Measurements from ENCODE around the gene MORF4L1.

The MORF4L1 gene

GRCh38 chr15:78922527-78922926 is 49.8 kb downstream of the MORF4L1 start:
- Histone ChIP-seq H3K4me1 (peaks cover 0 to 4% (median 0%) of the 10 kb centered on the region in 4 donors), H3K27ac (no peak overlapping the region), H3K9me3 (no peaks in the 10 kb centered on the region), H3K27me3 (no peaks in the 10 kb centered on the region), H3K4me3 (no peak overlapping the region), H3K36me3 (peaks cover 60 to 91% (median 86%) of the 10 kb centered on the region in 3 donors)
- no peak for DNase-seq
- TF ChIP-seq CTCF (IDR thresholded peaks at IDR 0.05) = no peak
- intact Hi-C loops (cut with DNase I; ENCODE audit: low total_unique reads) = no loop called here

GRCh38 chr15:78923015-78923414 is 50.3 kb downstream of the MORF4L1 start:
- H3K36me3 ChIP-seq = peaks cover 60 to 90% (median 85%) of the 10 kb centered on the region in 3 donors
- TF ChIP-seq CTCF (IDR thresholded peaks at IDR 0.05) = no peak

GRCh38 chr15:78923480-78924360 is 51.0 kb downstream of the MORF4L1 start:
- no peaks in the 10 kb centered on the region for H3K9me3 ChIP-seq
- peaks cover 55 to 83% (median 79%) of the 10 kb centered on the region in 3 donors for H3K36me3 ChIP-seq
- no peaks in the 10 kb centered on the region for H3K27me3 ChIP-seq
- no peak overlapping the region for H3K27ac ChIP-seq
- H3K4me1 ChIP-seq = no peaks in the 10 kb centered on the region
- DNase-seq = no peak
- intact Hi-C loops (cut with DNase I; ENCODE audit: low total_unique reads) = no loop called here
- no peak overlapping the region for H3K4me3 ChIP-seq
- TF ChIP-seq CTCF (IDR thresholded peaks at IDR 0.05) = no peak

More at GRCh38 chr15:78923015-78923414, 50.3 kb downstream of the MORF4L1 start:
- Histone ChIP-seq H3K9me3 (no peaks in the 10 kb centered on the region), H3K27me3 (no peaks in the 10 kb centered on the region), H3K27ac (no peak overlapping the region), H3K4me3 (no peak overlapping the region), H3K4me1 (no peaks in the 10 kb centered on the region)
- intact Hi-C loops (cut with DNase I; ENCODE audit: low total_unique reads) = no loop called here
- DNase-seq = no peak

- H3K4me3 ChIP-seq = no peak overlapping the region
- H3K9me3 ChIP-seq = no peaks in the 10 kb centered on the region
- intact Hi-C loops (cut with DNase I; ENCODE audit: low total_unique reads) = no loop called here
- no peaks in the 10 kb centered on the region for H3K27me3 ChIP-seq
- no peak overlapping the region for H3K27ac ChIP-seq
- no peak for DNase-seq
- H3K4me1 ChIP-seq = peaks cover 0 to 10% (median 0%) of the 10 kb centered on the region in 4 donors
- peaks cover 42 to 71% (median 70%) of the 10 kb centered on the region in 3 donors for H3K36me3 ChIP-seq
- no peak for TF ChIP-seq CTCF (IDR thresholded peaks at IDR 0.05)
Measured at GRCh38 chr15:78925076-78925624, 52.5 kb downstream of the MORF4L1 start.

- Histone ChIP-seq H3K4me1 (peaks cover 0 to 17% (median 0%) of the 10 kb centered on the region in 4 donors), H3K9me3 (no peaks in the 10 kb centered on the region), H3K27me3 (no peaks in the 10 kb centered on the region), H3K4me3 (no peak overlapping the region), H3K27ac (no peak overlapping the region), H3K36me3 (peaks cover 40 to 64% (median 63%) of the 10 kb centered on the region in 3 donors)
- no peak for TF ChIP-seq CTCF (IDR thresholded peaks at IDR 0.05)
- DNase-seq = no peak
- intact Hi-C loops (cut with DNase I; ENCODE audit: low total_unique reads) = no loop called here
Measured at GRCh38 chr15:78925956-78926743, 53.5 kb downstream of the MORF4L1 start.
